Thyroid gland (tissue), 4 donors: ENCODE data around the gene HSF2BP.

ENCODE experiments used
- POLR2A ChIP-seq, 2 donors: fragments of 450-650 bp; IDR thresholded peaks; one replicate each; pipeline ENCODE4 v1.6.1; 2017; ENCODE audit warnings: antibody characterized with exemption in 2 of 2, mild to moderate bottlenecking in 2 of 2, moderate library complexity in 1 of 2
- TF ChIP-seq, protein P1 (sequence below), 6 experiments: fragments of 200-600 bp in 3 of 6; fragments of 450-650 bp in 3 of 6; sonication (generic) in 3 of 6; IDR thresholded peaks; one replicate each; pipeline ENCODE4 v1.5.1; 2016 to 2019; ENCODE audit warnings: antibody characterized with exemption in 6 of 6, mild to moderate bottlenecking in 2 of 6, inconsistent platforms in 1 of 6, moderate library complexity in 1 of 6

DNA sequence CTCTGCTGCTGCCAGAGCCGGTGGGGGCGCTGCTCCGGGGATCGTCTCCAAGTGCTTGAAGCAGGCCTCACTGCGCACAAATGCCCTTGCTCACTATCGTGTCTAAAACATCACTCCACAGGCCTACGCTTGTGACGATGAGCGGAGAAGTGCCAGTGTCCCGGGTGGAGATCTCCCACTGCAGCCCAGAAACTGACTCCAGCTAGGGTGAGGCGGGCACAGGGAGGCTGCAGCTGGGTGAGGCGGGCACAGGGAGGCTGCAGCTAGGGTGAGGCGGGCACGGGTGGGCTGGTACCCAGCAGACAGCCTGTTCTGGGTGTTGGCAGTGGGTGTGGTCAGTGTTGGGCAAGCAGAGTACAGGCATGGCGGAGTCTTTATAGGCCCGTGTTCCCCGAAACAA lies 36.9 kb upstream of the HSF2BP start:
- TF ChIP-seq, protein P1, sequence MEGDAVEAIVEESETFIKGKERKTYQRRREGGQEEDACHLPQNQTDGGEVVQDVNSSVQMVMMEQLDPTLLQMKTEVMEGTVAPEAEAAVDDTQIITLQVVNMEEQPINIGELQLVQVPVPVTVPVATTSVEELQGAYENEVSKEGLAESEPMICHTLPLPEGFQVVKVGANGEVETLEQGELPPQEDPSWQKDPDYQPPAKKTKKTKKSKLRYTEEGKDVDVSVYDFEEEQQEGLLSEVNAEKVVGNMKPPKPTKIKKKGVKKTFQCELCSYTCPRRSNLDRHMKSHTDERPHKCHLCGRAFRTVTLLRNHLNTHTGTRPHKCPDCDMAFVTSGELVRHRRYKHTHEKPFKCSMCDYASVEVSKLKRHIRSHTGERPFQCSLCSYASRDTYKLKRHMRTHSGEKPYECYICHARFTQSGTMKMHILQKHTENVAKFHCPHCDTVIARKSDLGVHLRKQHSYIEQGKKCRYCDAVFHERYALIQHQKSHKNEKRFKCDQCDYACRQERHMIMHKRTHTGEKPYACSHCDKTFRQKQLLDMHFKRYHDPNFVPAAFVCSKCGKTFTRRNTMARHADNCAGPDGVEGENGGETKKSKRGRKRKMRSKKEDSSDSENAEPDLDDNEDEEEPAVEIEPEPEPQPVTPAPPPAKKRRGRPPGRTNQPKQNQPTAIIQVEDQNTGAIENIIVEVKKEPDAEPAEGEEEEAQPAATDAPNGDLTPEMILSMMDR (IDR thresholded peaks at IDR 0.05): no peak
- TF ChIP-seq POLR2A (IDR thresholded peaks at IDR 0.05): no peak
